ENCODE data around the gene FAM47E. TPM values are rescaled to one million over a fixed set of nuclear protein-coding genes. Genes with fewer than 3 reads are reported as not detected.

The FAM47E gene
- total and polyA plus RNA-seq, 2 experiments from 2014 or later = 9.3 to 11.1 TPM

DNA sequence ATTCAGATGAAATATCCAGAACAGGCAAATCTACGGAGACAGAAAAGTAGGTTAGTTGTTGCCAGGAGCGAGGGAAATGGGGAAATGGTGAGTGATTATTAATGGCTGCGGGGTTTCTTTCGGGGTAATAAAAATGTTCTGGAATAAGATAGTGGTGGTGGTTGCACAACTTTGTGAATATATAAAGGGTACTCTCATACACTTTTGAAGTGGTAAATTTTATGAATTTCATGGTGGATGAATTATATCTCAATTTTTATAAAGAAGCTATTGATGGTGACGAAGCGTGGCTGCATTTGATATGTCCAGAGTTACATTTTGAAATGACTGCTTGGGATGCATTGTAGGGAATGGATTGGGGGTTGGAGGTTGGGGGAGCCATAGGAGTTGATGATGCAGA lies 16.3 kb downstream of the FAM47E start:
- Histone ChIP-seq H4K20me1 (ENCODE audit: insufficient read depth, poor library complexity, severe bottlenecking) (no peaks in the 10 kb centered on the region), H2AFZ (no peak overlapping the region), H3K27me3 (no peaks in the 10 kb centered on the region), H3K79me2 (no peaks in the 10 kb centered on the region), H3K9me3 (ENCODE audit: low read depth) (no peaks in the 10 kb centered on the region), H3K27ac (no peak overlapping the region), H3K4me1 (ENCODE audit: insufficient read depth) (no peaks in the 10 kb centered on the region), H3K4me3 (no peak overlapping the region), H3K36me3 (replicated peaks; ENCODE audit: insufficient read depth, low read depth) (no peaks in the 10 kb centered on the region), H3K9me2 (replicated peaks; ENCODE audit: insufficient read depth) (no peaks in the 10 kb centered on the region), H3K4me2 (no peak overlapping the region)
- DNase-seq (ENCODE audit: low spot score) = no peak
- TF ChIP-seq, protein P1, sequence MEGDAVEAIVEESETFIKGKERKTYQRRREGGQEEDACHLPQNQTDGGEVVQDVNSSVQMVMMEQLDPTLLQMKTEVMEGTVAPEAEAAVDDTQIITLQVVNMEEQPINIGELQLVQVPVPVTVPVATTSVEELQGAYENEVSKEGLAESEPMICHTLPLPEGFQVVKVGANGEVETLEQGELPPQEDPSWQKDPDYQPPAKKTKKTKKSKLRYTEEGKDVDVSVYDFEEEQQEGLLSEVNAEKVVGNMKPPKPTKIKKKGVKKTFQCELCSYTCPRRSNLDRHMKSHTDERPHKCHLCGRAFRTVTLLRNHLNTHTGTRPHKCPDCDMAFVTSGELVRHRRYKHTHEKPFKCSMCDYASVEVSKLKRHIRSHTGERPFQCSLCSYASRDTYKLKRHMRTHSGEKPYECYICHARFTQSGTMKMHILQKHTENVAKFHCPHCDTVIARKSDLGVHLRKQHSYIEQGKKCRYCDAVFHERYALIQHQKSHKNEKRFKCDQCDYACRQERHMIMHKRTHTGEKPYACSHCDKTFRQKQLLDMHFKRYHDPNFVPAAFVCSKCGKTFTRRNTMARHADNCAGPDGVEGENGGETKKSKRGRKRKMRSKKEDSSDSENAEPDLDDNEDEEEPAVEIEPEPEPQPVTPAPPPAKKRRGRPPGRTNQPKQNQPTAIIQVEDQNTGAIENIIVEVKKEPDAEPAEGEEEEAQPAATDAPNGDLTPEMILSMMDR (IDR thresholded peaks at IDR 0.05; ENCODE audit: poor library complexity) = no peak
- TF ChIP-seq EZH2phosphoT487 (IDR thresholded peaks at IDR 0.05; ENCODE audit: low read depth, severe bottlenecking, unreplicated experiment) (no peak), EZH2 (IDR thresholded peaks at IDR 0.05; ENCODE audit: borderline replicate concordance) (no peak)
- 93% methylated on average over 6 of the region's 6 CpGs for WGBS (ENCODE audit: low lambda C conversion rate, missing lambda C conversion rate)

DNA sequence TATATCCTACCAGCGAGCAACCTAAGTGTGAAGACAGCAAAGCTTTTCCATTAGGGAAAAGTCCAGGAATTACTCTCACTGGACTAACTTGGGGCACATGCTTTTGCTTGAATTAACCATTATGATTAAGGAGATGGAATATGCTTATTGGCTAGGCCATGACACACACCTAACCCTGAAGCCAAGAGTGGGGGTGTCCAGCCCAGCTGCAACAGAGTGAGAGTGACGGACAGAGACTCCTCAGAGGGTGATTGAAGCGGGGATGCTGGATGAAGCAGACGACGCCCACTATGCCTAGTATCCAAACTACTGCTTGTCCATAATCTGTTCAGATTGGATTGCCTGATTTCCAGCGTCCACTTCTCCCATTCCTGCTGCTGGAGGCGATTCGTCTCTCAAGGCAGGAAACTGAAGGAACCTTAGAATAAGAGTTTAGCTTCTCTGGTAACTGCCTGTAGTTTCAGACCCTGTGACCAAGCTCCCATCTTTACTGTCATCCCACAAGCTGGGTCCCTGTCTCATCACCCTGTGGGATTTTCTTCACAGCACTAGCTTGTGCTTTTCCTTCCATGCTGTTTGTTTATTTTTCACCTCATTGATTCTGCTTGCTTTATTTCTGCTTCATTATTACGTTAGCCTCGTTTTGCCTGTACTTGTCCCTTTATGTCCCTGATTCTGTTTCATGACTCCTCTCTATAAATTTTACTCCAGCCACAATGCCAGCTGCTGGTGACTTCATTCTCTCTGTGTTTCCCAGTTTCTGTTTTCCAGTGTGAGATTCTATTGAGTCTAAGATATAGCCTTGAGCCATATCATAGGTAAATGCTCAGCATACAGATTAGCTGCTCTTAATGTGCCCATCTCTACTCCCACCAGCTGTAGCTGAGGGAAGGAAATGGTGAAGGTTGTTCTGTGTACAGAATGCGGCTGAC lies 19.0 kb downstream of the FAM47E start:
- Histone ChIP-seq H3K4me2 (no peak overlapping the region), H3K9me3 (ENCODE audit: low read depth) (no peaks in the 10 kb centered on the region), H2AFZ (no peak overlapping the region), H3K36me3 (replicated peaks; ENCODE audit: insufficient read depth, low read depth) (no peaks in the 10 kb centered on the region), H3K79me2 (no peaks in the 10 kb centered on the region), H3K27me3 (no peaks in the 10 kb centered on the region), H3K27ac (no peak overlapping the region), H3K9me2 (replicated peaks; ENCODE audit: insufficient read depth) (no peaks in the 10 kb centered on the region), H3K4me3 (no peak overlapping the region), H4K20me1 (ENCODE audit: insufficient read depth, poor library complexity, severe bottlenecking) (no peaks in the 10 kb centered on the region), H3K4me1 (ENCODE audit: insufficient read depth) (peaks cover 12% of the 10 kb centered on the region)
- 85% methylated on average over 11 of the region's 11 CpGs for WGBS (ENCODE audit: low lambda C conversion rate, missing lambda C conversion rate)
- TF ChIP-seq EZH2 (IDR thresholded peaks at IDR 0.05; ENCODE audit: borderline replicate concordance) (no peak), EZH2phosphoT487 (IDR thresholded peaks at IDR 0.05; ENCODE audit: low read depth, severe bottlenecking, unreplicated experiment) (no peak)
- TF ChIP-seq, protein P1 (IDR thresholded peaks at IDR 0.05; ENCODE audit: poor library complexity) = no peak
- DNase-seq (ENCODE audit: low spot score) = no peak

DNA sequence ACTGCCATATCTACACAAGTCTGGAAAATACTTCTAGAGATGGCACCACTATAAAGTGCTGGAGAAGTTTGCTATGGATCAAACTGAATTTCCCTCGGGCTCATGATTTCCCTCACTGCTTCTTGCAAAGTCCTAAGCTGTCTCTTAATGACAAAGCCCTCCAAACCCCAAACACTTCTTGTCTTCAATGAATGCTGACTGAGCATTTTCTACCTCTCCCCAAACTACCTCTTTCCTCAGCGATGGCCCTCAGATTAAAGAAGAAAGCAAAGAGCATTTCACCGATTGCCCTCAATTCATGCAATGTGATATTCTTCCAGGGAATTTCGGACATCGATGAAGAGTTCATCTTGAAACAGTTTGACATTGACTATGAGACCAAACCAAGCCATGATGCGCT lies 19.7 kb downstream of the FAM47E start:
- Histone ChIP-seq H3K9me3 (ENCODE audit: low read depth) (no peaks in the 10 kb centered on the region), H3K27ac (no peak overlapping the region), H3K9me2 (replicated peaks; ENCODE audit: insufficient read depth) (no peaks in the 10 kb centered on the region), H2AFZ (no peak overlapping the region), H3K4me2 (no peak overlapping the region), H3K4me1 (ENCODE audit: insufficient read depth) (peaks cover 17% of the 10 kb centered on the region), H4K20me1 (ENCODE audit: insufficient read depth, poor library complexity, severe bottlenecking) (no peaks in the 10 kb centered on the region), H3K79me2 (no peaks in the 10 kb centered on the region), H3K36me3 (replicated peaks; ENCODE audit: insufficient read depth, low read depth) (no peaks in the 10 kb centered on the region), H3K4me3 (no peak overlapping the region), H3K27me3 (no peaks in the 10 kb centered on the region)
- TF ChIP-seq EZH2phosphoT487 (IDR thresholded peaks at IDR 0.05; ENCODE audit: low read depth, severe bottlenecking, unreplicated experiment) = no peak
- TF ChIP-seq, protein P1 (IDR thresholded peaks at IDR 0.05; ENCODE audit: poor library complexity) = no peak
- no peak for TF ChIP-seq EZH2 (IDR thresholded peaks at IDR 0.05; ENCODE audit: borderline replicate concordance)
- DNase-seq (ENCODE audit: low spot score) = no peak
- 94% methylated on average over 6 of the region's 6 CpGs for WGBS (ENCODE audit: low lambda C conversion rate, missing lambda C conversion rate)

Data from hepatocyte (in vitro differentiated cells).